ENCODE data around the gene MMADHC. TPM values are rescaled to one million over a fixed set of nuclear protein-coding genes. Genes with fewer than 3 reads are reported as not detected.

The MMADHC gene
- total and polyA plus RNA-seq, 9 of the 15 experiments (the other 6 are each of a cell fraction or from before 2014, with no cell fraction given), result 187 to 850 (median 271) TPM

DNA sequence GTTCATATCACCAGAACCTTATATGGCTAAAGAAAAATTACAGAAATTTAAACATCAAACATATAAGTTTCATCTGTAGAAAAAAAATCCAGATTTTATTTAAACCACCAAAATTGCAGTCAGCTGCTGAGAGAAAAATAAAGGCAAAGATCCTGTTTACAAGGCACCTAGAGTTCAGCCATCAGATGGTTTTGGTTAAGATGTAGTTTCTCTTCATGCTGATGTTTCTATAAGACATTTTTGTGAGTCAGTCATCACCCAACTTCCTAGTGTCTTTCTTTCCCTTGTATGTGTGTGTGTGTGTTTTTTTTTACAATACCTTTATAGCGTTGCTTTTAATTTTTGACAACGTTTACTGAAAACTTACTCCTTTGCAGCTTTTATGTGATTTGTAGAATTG, 26.1 kb upstream of the MMADHC start:
- no peak overlapping the region for H2AFZ ChIP-seq (ENCODE audit: low read depth, low read length)
- DNase-seq (ENCODE audit: extremely low read depth in 1 of 4, low spot score in 3 of 4) (no peak), FAIRE-seq (no peak), ATAC-seq (no peak)
- H3K9me1 ChIP-seq (ENCODE audit: control insufficient read depth, insufficient read depth, low read length), result no peaks in the 10 kb centered on the region
- H3K27me3 ChIP-seq (ENCODE audit: control insufficient read depth in 2 of 2, insufficient read depth in 2 of 2, low read length in 2 of 2), result no peaks in the 10 kb centered on the region
- intact Hi-C loops (cut with micrococcal nuclease), result no loop called here
- no peak overlapping the region for H3K9ac ChIP-seq (ENCODE audit: insufficient read depth in 1 of 2, low read depth in 2 of 2, low read length in 2 of 2)
- H3K4me2 ChIP-seq (ENCODE audit: insufficient read depth, low read length), result no peak overlapping the region
- no peaks in the 10 kb centered on the region for H4K20me1 ChIP-seq (replicated peaks; ENCODE audit: control insufficient read depth, insufficient read depth, low read length)
- no peaks in the 10 kb centered on the region for H3K36me3 ChIP-seq (ENCODE audit: control insufficient read depth, insufficient read depth, low read length)
- no peak overlapping the region for H3K27ac ChIP-seq (ENCODE audit: extremely low read depth, low read depth, low read length)
- POLR2A ChIA-PET, result interaction anchor here (0.6 kb wide), 1 partner anchor 304 kb away, joined by 3 read pairs; no protein-coding TSS in a partner anchor
- in situ Hi-C loops (cut with MboI), result loop anchor here (25.0 kb wide), 1 partner anchor 874 kb away; the partner anchor contains the start of gene RND3
- BruUV-seq (replicated peaks), result no TSS peak
- H3K4me3 ChIP-seq, result no peak overlapping the region
- CTCF ChIA-PET (ENCODE audit: low intra/inter-chr PET ratio), result no interaction called here
- 5% methylated on average over 2 of the region's 2 CpGs for WGBS (ENCODE audit: insufficient coverage, low coverage, missing lambda C conversion rate)
- no peaks in the 10 kb centered on the region for H3K4me1 ChIP-seq (replicated peaks in 1 of 2; ENCODE audit: control insufficient read depth in 2 of 2, insufficient read depth in 2 of 2, low read length in 2 of 2)
- no peaks in the 10 kb centered on the region for H3K79me2 ChIP-seq (ENCODE audit: control insufficient read depth, insufficient read depth, low read length)
- H3K9me3 ChIP-seq (replicated peaks; ENCODE audit: control insufficient read depth, insufficient read depth, low read depth, low read length), result no peaks in the 10 kb centered on the region
- TF ChIP-seq CLOCK (CRISPR knock-in tag; IDR thresholded peaks at IDR 0.05; ENCODE audit: borderline replicate concordance), result no peak
- TF ChIP-seq ETV1 (tag; conservative IDR thresholded peaks at IDR 0.05; ENCODE audit: low read depth), result no peak
- TF ChIP-seq MNT (conservative IDR thresholded peaks at IDR 0.05), result no peak
- no peak for TF ChIP-seq HMGXB4 (CRISPR knock-in tag; IDR thresholded peaks at IDR 0.05)
- TF ChIP-seq KLF16 (IDR thresholded peaks at IDR 0.05), result no peak
- no peak for TF ChIP-seq ZNF146 (CRISPR knock-in tag; IDR thresholded peaks at IDR 0.05; ENCODE audit: unreplicated experiment)
- no peak for TF ChIP-seq MCM3 (IDR thresholded peaks at IDR 0.05)
- TF ChIP-seq, protein P1, sequence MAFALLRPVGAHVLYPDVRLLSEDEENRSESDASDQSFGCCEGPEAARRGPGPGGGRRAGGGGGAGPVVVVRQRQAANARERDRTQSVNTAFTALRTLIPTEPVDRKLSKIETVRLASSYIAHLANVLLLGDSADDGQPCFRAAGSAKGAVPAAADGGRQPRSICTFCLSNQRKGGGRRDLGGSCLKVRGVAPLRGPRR (CRISPR knock-in tag; IDR thresholded peaks at IDR 0.05), result no peak
- TF ChIP-seq RHOXF2B (CRISPR knock-in tag; conservative IDR thresholded peaks at IDR 0.05), result no peak
- no peak for TF ChIP-seq FOXM1 (IDR thresholded peaks at IDR 0.05; ENCODE audit: low read depth)
- no peak for TF ChIP-seq FOXM1 (CRISPR knock-in tag; IDR thresholded peaks at IDR 0.05; ENCODE audit: low read depth)
- no peak for TF ChIP-seq PYGO2 (tag; IDR thresholded peaks at IDR 0.05)
- no peak for TF ChIP-seq ZHX1 (conservative IDR thresholded peaks at IDR 0.05; ENCODE audit: low read length)

Data from K562 (cell line).